ENCODE measurements around the gene RNF126. TPM values are rescaled to one million over a fixed set of nuclear protein-coding genes. Genes with fewer than 3 reads are reported as not detected.

Gene RNF126
- total RNA-seq, 6 experiments from 2014 or later, result 18.3 to 85.0 (median 28.8) TPM

DNA sequence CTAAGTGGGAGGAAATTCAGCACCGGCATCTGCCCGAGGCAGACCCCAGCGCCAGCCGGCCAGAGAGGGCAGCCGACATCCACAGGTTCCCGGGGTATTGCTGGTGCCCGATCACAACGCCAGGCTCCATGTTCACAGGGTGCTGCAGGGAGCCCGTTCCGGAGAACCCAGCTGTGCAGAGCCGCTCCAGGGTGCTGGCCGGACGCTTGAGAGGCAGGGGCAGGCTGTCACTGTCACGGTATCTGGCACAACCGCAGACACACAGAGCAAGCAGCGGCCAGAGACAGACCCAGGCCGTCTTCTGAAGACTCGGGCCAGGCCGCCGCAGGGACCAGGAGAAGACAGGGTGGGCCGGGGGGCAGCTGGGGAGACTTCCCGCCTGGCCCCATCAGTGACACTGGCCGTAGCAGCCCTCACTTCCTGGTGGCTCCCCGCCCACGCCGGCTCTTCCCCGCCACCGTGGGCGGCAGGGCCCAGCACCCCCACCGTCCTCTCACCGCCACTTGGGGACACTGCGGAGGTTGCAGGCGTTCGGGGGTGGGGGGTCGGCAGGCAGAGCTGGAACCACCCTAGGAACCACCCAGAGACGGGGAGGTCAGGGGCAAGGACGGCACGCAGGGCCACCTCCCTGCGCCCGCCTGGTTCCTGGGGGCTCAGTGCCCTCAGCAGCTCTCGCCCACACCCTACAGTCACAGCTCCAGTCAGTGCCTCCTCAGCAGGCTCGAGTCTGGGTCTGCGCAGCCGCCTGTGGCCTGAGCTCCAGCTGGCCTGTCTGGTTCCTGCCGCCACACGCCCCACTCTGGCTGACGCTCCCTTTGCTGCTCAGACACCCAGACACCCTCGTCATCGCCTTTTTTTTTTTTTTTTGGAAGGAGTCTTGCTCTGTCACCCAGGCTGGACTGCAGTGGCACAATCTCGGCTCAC lies 3.8 kb downstream of the RNF126 start:
- H3K4me3 ChIP-seq, result peak overlapping the region; percentile 3 to 99 (median 94)
- H3K4me1 ChIP-seq, result peaks cover 0 to 48% (median 19%) of the 10 kb centered on the region in 4 donors
- no peaks in the 10 kb centered on the region for H3K27me3 ChIP-seq
- TF ChIP-seq, protein P1, sequence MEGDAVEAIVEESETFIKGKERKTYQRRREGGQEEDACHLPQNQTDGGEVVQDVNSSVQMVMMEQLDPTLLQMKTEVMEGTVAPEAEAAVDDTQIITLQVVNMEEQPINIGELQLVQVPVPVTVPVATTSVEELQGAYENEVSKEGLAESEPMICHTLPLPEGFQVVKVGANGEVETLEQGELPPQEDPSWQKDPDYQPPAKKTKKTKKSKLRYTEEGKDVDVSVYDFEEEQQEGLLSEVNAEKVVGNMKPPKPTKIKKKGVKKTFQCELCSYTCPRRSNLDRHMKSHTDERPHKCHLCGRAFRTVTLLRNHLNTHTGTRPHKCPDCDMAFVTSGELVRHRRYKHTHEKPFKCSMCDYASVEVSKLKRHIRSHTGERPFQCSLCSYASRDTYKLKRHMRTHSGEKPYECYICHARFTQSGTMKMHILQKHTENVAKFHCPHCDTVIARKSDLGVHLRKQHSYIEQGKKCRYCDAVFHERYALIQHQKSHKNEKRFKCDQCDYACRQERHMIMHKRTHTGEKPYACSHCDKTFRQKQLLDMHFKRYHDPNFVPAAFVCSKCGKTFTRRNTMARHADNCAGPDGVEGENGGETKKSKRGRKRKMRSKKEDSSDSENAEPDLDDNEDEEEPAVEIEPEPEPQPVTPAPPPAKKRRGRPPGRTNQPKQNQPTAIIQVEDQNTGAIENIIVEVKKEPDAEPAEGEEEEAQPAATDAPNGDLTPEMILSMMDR (IDR thresholded peaks at IDR 0.05), result no peak
- TF ChIP-seq POLR2A (IDR thresholded peaks at IDR 0.05), result no peak
- no peaks in the 10 kb centered on the region for H3K36me3 ChIP-seq
- intact Hi-C loops (cut with DNase I), result no loop called here
- peak overlapping the region; percentile 79 to 95 (median 94) for H3K27ac ChIP-seq
- WGBS (ENCODE audit: insufficient coverage, low coverage, low lambda C conversion rate, missing lambda C conversion rate), result 0% methylated on average over 5 of the region's 50 CpGs
- ATAC-seq (peak in 1 of 4 donors; percentile 14), DNase-seq (peak in 1 of 3 donors; percentile 61)
- H3K9me3 ChIP-seq, result no peaks in the 10 kb centered on the region

- H3K36me3 ChIP-seq, result peaks cover 0 to 6% (median 0%) of the 10 kb centered on the region in 4 donors
- no peak for TF ChIP-seq POLR2A (IDR thresholded peaks at IDR 0.05)
- TF ChIP-seq, protein P1 (IDR thresholded peaks at IDR 0.05), result no peak
- whole genome bisulfite sequencing (ENCODE audit: insufficient coverage, low coverage, low lambda C conversion rate, missing lambda C conversion rate), result no CpG with 5 or more reads among the region's 33 CpGs
- peak overlapping the region in 1 of 3 donors; percentile 94 for H3K4me3 ChIP-seq
- peaks cover 0 to 41% (median 15%) of the 10 kb centered on the region in 4 donors for H3K4me1 ChIP-seq
- no peak for ATAC-seq
- intact Hi-C loops (cut with DNase I), result no loop called here
- H3K27ac ChIP-seq, result peak overlapping the region in 1 of 3 donors; percentile 95
- no peaks in the 10 kb centered on the region for H3K27me3 ChIP-seq
- H3K9me3 ChIP-seq, result no peaks in the 10 kb centered on the region
- peak in 1 of 3 donors; percentile 17 for DNase-seq
Measured at GRCh38 chr19:658059-658839, 4.8 kb downstream of the RNF126 start.

GRCh38 chr19:657611-658010 lies 5.4 kb downstream of the RNF126 start:
- TF ChIP-seq, protein P1 (IDR thresholded peaks at IDR 0.05), result no peak
- no peak for TF ChIP-seq POLR2A (IDR thresholded peaks at IDR 0.05)
- WGBS (ENCODE audit: insufficient coverage, low coverage, low lambda C conversion rate, missing lambda C conversion rate), result 25% methylated on average over 8 of the region's 19 CpGs
- no peak for ATAC-seq
- Histone ChIP-seq H3K27ac (peak overlapping the region in 1 of 3 donors; percentile 24), H3K9me3 (no peaks in the 10 kb centered on the region), H3K27me3 (no peaks in the 10 kb centered on the region), H3K36me3 (peaks cover 0 to 11% (median 0%) of the 10 kb centered on the region in 4 donors), H3K4me3 (peak overlapping the region in 2 of 3 donors; percentile 2 to 7), H3K4me1 (peaks cover 0 to 41% (median 15%) of the 10 kb centered on the region in 4 donors)
- intact Hi-C loops (cut with DNase I), result no loop called here
- DNase-seq, result no peak

DNA sequence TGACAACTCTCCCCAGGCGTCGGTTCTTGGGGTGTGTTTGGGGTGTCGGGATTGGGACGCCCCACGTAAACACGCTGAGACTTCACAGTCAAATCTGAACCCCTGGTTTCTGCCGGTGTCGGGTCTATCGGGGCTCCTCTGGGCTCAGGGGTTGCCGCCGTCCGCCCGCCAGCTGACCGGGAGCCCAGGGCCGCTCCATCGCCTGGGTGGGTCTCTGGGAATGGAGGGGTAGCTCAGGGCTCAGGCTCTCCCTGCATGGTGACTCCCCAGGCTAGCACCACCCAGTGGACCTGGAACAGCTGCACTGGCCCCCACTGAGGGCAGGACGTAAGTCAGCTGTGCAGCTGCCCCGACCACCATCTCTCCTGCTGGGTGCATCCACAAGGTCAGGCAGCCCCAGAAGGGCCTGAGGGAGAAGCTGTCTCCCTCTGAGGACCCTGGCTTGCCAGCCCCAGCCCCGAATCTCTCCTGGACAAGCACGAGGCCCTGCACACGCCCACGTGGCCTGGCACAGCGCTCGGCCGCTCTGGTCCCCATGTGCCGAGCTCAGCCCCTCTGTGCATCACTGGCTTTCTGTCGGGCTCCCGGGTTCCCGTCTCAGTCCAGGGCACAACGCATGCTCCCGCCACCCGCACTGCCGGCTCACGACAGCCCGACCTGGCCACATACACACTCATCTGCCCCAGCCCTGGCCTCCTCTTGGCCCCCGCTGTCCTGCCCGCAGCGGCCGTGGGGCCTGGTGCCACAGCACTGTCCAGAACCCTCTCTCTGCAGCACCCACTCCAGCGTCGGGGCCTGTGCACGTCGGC lies 6.1 kb downstream of the RNF126 start:
- H3K36me3 ChIP-seq, result peaks cover 0 to 16% (median 1%) of the 10 kb centered on the region in 4 donors
- no peak for ATAC-seq
- H3K4me1 ChIP-seq, result peaks cover 0 to 41% (median 15%) of the 10 kb centered on the region in 4 donors

More for the DNA sequence above, 6.1 kb downstream of the RNF126 start:
- peak overlapping the region in 1 of 3 donors; percentile 7 for H3K4me3 ChIP-seq
- intact Hi-C loops (cut with DNase I), result no loop called here
- no peak overlapping the region for H3K27ac ChIP-seq
- no peaks in the 10 kb centered on the region for H3K27me3 ChIP-seq
- peak in 1 of 3 donors; percentile 21 for DNase-seq
- 31% methylated on average over 21 of the region's 43 CpGs for WGBS (ENCODE audit: insufficient coverage, low coverage, low lambda C conversion rate, missing lambda C conversion rate)
- TF ChIP-seq POLR2A (IDR thresholded peaks at IDR 0.05), result no peak
- TF ChIP-seq, protein P1 (IDR thresholded peaks at IDR 0.05), result no peak
- H3K9me3 ChIP-seq, result no peaks in the 10 kb centered on the region
